Hepatocyte (in vitro differentiated cells): ENCODE results near the gene TCL1A. TPM values are rescaled to one million over a fixed set of nuclear protein-coding genes. Genes with fewer than 3 reads are reported as not detected.
A peak's percentile ranks its signal among the peaks of the same experiment; 100 is the strongest.

Experiments
- DNase-seq: peaks from one replicate; pipeline ENCODE4 v3.0.0-alpha.2; 2016; ENCODE audit warnings: low spot score
- H2AFZ ChIP-seq: fragments of 200-600 bp; sonication (generic); 2 replicates; pipeline ENCODE4 v1.6.0; 2016; ENCODE audit warnings: antibody characterized with exemption, mild to moderate bottlenecking
- H3K27ac ChIP-seq: fragments of 200-600 bp; sonication (generic); 2 replicates; pipeline ENCODE4 v1.5.1; 2016; ENCODE audit warnings: mild to moderate bottlenecking
- H3K27me3 ChIP-seq: fragments of 200-600 bp; sonication (generic); 2 replicates; pipeline ENCODE4 v1.6.1; 2016
- H3K36me3 ChIP-seq: fragments of 200-600 bp; sonication (generic); replicated peaks from 2 replicates; pipeline ENCODE4 v1.5.1; 2016; ENCODE audit warnings: low read depth; ENCODE audit not compliant: insufficient read depth
- H3K4me1 ChIP-seq: fragments of 200-600 bp; sonication (generic); 2 replicates; pipeline ENCODE4 v1.5.1; 2016; ENCODE audit warnings: mild to moderate bottlenecking, moderate library complexity; ENCODE audit not compliant: insufficient read depth
- H3K4me2 ChIP-seq: fragments of 200-600 bp; sonication (generic); 2 replicates; pipeline ENCODE4 v1.6.0; 2016
- H3K4me3 ChIP-seq: fragments of 200-600 bp; sonication (generic); 2 replicates; pipeline ENCODE4 v1.5.1; 2016; ENCODE audit warnings: mild to moderate bottlenecking
- H3K79me2 ChIP-seq: fragments of 200-600 bp; sonication (generic); 2 replicates; pipeline ENCODE4 v1.6.0; 2017; ENCODE audit warnings: mild to moderate bottlenecking
- H3K9me2 ChIP-seq: fragments of 200-600 bp; sonication (generic); replicated peaks from 2 replicates; pipeline ENCODE4 v1.6.0; 2017; ENCODE audit warnings: mild to moderate bottlenecking; ENCODE audit not compliant: insufficient read depth
- H3K9me3 ChIP-seq: fragments of 200-600 bp; sonication (generic); 2 replicates; pipeline ENCODE4 v1.5.1; 2016; ENCODE audit warnings: low read depth, mild to moderate bottlenecking
- H4K20me1 ChIP-seq: fragments of 200-600 bp; sonication (generic); 2 replicates; pipeline ENCODE4 v1.6.0; 2016; ENCODE audit warnings: mild to moderate bottlenecking; ENCODE audit not compliant: insufficient read depth, poor library complexity, severe bottlenecking
- EZH2 ChIP-seq: fragments of 200-600 bp; sonication (generic); IDR thresholded peaks from 2 replicates; pipeline ENCODE4 v1.6.1; 2016; ENCODE audit warnings: antibody characterized with exemption, mild to moderate bottlenecking, borderline replicate concordance
- EZH2phosphoT487 ChIP-seq: fragments of 200-600 bp; sonication (generic); IDR thresholded peaks from one replicate; pipeline ENCODE4 v1.6.1; 2018; ENCODE audit warnings: antibody characterized with exemption, mild to moderate bottlenecking, low read depth, moderate library complexity; ENCODE audit not compliant: unreplicated experiment, severe bottlenecking
- WGBS: methylation state at CpG from one replicate; pipeline ENCODE4 v1.1.6; 2016; ENCODE audit warnings: low lambda C conversion rate; ENCODE audit errors: missing lambda C conversion rate; 5-methylcytosine and 5-hydroxymethylcytosine counted together
- polyA plus RNA-seq: library from polyadenylated mRNA; unstranded; fragments of >200 nt; fragmentation: Nextera tagmentation; extraction: Ambion mirVana; gene quantifications from 2 replicates; pipeline ENCODE4 v1.2.1, GENCODE V29; 2016
- total RNA-seq: library from RNA; depleted of rRNA; stranded (reverse); fragments of >200 nt; gene quantifications from 2 replicates; pipeline ENCODE4 v1.2.3, GENCODE V29; 2014
- TF ChIP-seq, protein P1 (sequence below): fragments of 200-600 bp; sonication (generic); IDR thresholded peaks from 2 replicates; pipeline ENCODE4 v1.5.1; 2016; ENCODE audit warnings: antibody characterized with exemption, mild to moderate bottlenecking; ENCODE audit not compliant: poor library complexity

TCL1A gene
- total and polyA plus RNA-seq, 2 experiments from 2014 or later: not detected

- Histone ChIP-seq H2AFZ (no peak overlapping the region), H3K9me2 (no peaks in the 10 kb centered on the region), H3K9me3 (no peaks in the 10 kb centered on the region), H3K27me3 (peaks cover 6% of the 10 kb centered on the region), H3K4me2 (no peak overlapping the region), H3K4me1 (no peaks in the 10 kb centered on the region), H3K27ac (no peak overlapping the region), H3K4me3 (no peak overlapping the region), H4K20me1 (no peaks in the 10 kb centered on the region), H3K79me2 (no peaks in the 10 kb centered on the region), H3K36me3 (no peaks in the 10 kb centered on the region)
- 67% methylated on average over 4 of the region's 4 CpGs for WGBS
- DNase-seq: no peak
- TF ChIP-seq, protein P1, sequence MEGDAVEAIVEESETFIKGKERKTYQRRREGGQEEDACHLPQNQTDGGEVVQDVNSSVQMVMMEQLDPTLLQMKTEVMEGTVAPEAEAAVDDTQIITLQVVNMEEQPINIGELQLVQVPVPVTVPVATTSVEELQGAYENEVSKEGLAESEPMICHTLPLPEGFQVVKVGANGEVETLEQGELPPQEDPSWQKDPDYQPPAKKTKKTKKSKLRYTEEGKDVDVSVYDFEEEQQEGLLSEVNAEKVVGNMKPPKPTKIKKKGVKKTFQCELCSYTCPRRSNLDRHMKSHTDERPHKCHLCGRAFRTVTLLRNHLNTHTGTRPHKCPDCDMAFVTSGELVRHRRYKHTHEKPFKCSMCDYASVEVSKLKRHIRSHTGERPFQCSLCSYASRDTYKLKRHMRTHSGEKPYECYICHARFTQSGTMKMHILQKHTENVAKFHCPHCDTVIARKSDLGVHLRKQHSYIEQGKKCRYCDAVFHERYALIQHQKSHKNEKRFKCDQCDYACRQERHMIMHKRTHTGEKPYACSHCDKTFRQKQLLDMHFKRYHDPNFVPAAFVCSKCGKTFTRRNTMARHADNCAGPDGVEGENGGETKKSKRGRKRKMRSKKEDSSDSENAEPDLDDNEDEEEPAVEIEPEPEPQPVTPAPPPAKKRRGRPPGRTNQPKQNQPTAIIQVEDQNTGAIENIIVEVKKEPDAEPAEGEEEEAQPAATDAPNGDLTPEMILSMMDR: no peak
- TF ChIP-seq EZH2phosphoT487 (no peak), EZH2 (no peak)
Measured at GRCh38 chr14:95675486-95675885, 38.4 kb downstream of the TCL1A start.

GRCh38 chr14:95674613-95675012 is 39.3 kb downstream of the TCL1A start:
- H3K9me3 ChIP-seq: no peaks in the 10 kb centered on the region
- TF ChIP-seq EZH2phosphoT487 (no peak), EZH2 (no peak)
- TF ChIP-seq, protein P1: no peak
- peaks cover 7% of the 10 kb centered on the region for H3K27me3 ChIP-seq
- no peaks in the 10 kb centered on the region for H3K4me1 ChIP-seq
- no peaks in the 10 kb centered on the region for H3K36me3 ChIP-seq
- no peak overlapping the region for H3K4me2 ChIP-seq
- WGBS: 61% methylated on average over 4 of the region's 4 CpGs
- H3K79me2 ChIP-seq: no peaks in the 10 kb centered on the region
- H3K9me2 ChIP-seq: no peaks in the 10 kb centered on the region
- H3K27ac ChIP-seq: no peak overlapping the region
- no peak overlapping the region for H3K4me3 ChIP-seq
- no peaks in the 10 kb centered on the region for H4K20me1 ChIP-seq
- peak; percentile 46 for DNase-seq
- no peak overlapping the region for H2AFZ ChIP-seq

DNA sequence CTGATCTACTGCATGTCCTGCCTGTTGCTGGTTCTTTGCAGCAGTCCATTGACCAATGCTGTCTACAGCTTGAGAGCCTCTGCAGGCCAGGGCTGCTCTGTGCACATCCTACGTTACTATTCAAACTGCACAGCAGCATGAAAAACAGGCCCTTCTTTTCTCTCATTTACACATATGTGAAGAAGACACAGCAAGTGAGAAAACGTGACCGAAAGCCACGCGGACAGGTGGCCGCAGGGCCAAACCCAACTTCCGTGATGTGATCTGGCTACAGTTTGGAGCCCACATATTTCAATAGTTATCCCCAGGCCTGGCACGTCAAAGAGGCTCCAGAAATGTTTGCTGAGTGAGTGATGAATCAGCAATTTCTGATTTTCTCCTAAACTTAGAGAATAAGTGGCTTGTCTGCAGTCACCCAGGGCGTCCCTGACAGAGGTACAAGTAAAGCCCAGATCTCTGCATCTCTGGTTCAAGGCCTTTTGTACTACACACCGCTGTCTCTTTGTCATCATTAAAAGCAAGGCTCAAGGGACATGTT is 45.6 kb downstream of the TCL1A start:
- Histone ChIP-seq H2AFZ (no peak overlapping the region), H3K27ac (no peak overlapping the region), H4K20me1 (no peaks in the 10 kb centered on the region), H3K27me3 (peaks cover 25% of the 10 kb centered on the region), H3K9me2 (no peaks in the 10 kb centered on the region), H3K9me3 (no peaks in the 10 kb centered on the region), H3K36me3 (no peaks in the 10 kb centered on the region), H3K4me1 (no peaks in the 10 kb centered on the region), H3K79me2 (no peaks in the 10 kb centered on the region), H3K4me2 (no peak overlapping the region), H3K4me3 (no peak overlapping the region)
- TF ChIP-seq EZH2 (no peak), EZH2phosphoT487 (no peak)
- TF ChIP-seq, protein P1: no peak
- WGBS: 85% methylated on average over 10 of the region's 10 CpGs
- no peak for DNase-seq
